ENCODE results near the gene IMPDH1. TPM values are rescaled to one million over a fixed set of nuclear protein-coding genes. Genes with fewer than 3 reads are reported as not detected.

The IMPDH1 gene
- total RNA-seq, 2 experiments from 2014 or later, result 26.5 to 27.0 TPM

GRCh38 chr7:128407751-128408708 lies 1.8 kb downstream of the IMPDH1 start:
- no peak for DNase-seq
- POLR2A ChIA-PET, result interaction anchor here (0.6 to 1.7 kb wide), 6 partner anchors 10 to 73 kb away, joined by 3 to 9 read pairs (median 4); partner anchors contain the start of genes HILPDA and RBM28

GRCh38 chr7:128407233-128407589 lies 2.6 kb downstream of the IMPDH1 start:
- no peak overlapping the region for H3K4me3 ChIP-seq (ENCODE audit: low read length)
- peaks cover 62% of the 10 kb centered on the region for H3K4me1 ChIP-seq (ENCODE audit: insufficient read depth, low read length)
- H3K27ac ChIP-seq (ENCODE audit: low read depth in 1 of 2, low read length in 2 of 2), result peak overlapping the region in 1 of 2 donors; percentile 24
- DNase-seq, result peak in 1 of 14 experiments; percentile 19
- H3K36me3 ChIP-seq (ENCODE audit: insufficient read depth, low read length), result peaks cover 2% of the 10 kb centered on the region
- no peak for TF ChIP-seq CTCF (IDR thresholded peaks at IDR 0.05)
- no peaks in the 10 kb centered on the region for H3K9me3 ChIP-seq (ENCODE audit: control insufficient read depth in 1 of 2, insufficient read depth in 1 of 2, low read length in 2 of 2)
- no peaks in the 10 kb centered on the region for H3K27me3 ChIP-seq (ENCODE audit: control insufficient read depth in 1 of 2, insufficient read depth in 2 of 2, low read length in 2 of 2)
- H3K4me3 Mint-ChIP-seq, result peak overlapping the region; percentile 87
- peaks cover 12% of the 10 kb centered on the region for H3K36me3 Mint-ChIP-seq (ENCODE audit: low read depth)
- no peak for ATAC-seq (ENCODE audit: poor library complexity)
- H3K27me3 Mint-ChIP-seq, result no peaks in the 10 kb centered on the region
- peaks cover 61% of the 10 kb centered on the region for H3K4me1 Mint-ChIP-seq (ENCODE audit: low read depth)
- intact Hi-C loops (cut with DNase I, micrococcal nuclease), result loop anchor here in 1 of 2 experiments (5.0 kb wide), 2 partner anchors 65 to 755 kb away; partner anchors contain the start of genes RBM28 and SND1
- H3K27ac Mint-ChIP-seq, result peak overlapping the region; percentile 78
- no peaks in the 10 kb centered on the region for H3K9me3 Mint-ChIP-seq
- POLR2A ChIA-PET, result interaction anchor here (0.6 to 1.5 kb wide), 2 partner anchors 48 to 63 kb away, joined by 4 to 9 read pairs; partner anchors contain the start of genes HILPDA and RBM28
- CTCF ChIA-PET, result interaction anchor here (1.4 to 3.1 kb wide), 3 partner anchors 8 to 60 kb away, joined by 4 to 9 read pairs (median 8); no protein-coding TSS in a partner anchor

More at GRCh38 chr7:128407751-128408708, 1.8 kb downstream of the IMPDH1 start:
- Mint-ChIP-seq H3K9me3 (no peaks in the 10 kb centered on the region), H3K36me3 (ENCODE audit: low read depth) (peaks cover 4% of the 10 kb centered on the region), H3K27me3 (no peaks in the 10 kb centered on the region), H3K4me1 (ENCODE audit: low read depth) (peaks cover 57% of the 10 kb centered on the region), H3K4me3 (peak overlapping the region; percentile 89), H3K27ac (peak overlapping the region; percentile 78)
- Histone ChIP-seq H3K4me1 (ENCODE audit: insufficient read depth, low read length) (peaks cover 62% of the 10 kb centered on the region), H3K36me3 (ENCODE audit: insufficient read depth, low read length) (no peaks in the 10 kb centered on the region), H3K27me3 (ENCODE audit: control insufficient read depth in 1 of 2, insufficient read depth in 2 of 2, low read length in 2 of 2) (no peaks in the 10 kb centered on the region), H3K9me3 (ENCODE audit: control insufficient read depth in 1 of 2, insufficient read depth in 1 of 2, low read length in 2 of 2) (no peaks in the 10 kb centered on the region), H3K27ac (ENCODE audit: low read depth in 1 of 2, low read length in 2 of 2) (peak overlapping the region in 1 of 2 donors; percentile 63), H3K4me3 (ENCODE audit: low read length) (peak overlapping the region; percentile 95)
- ATAC-seq (ENCODE audit: poor library complexity), result no peak
- TF ChIP-seq CTCF (IDR thresholded peaks at IDR 0.05), result no peak
- CTCF ChIA-PET, result interaction anchor here (1.4 to 3.1 kb wide), 5 partner anchors 9 to 61 kb away, joined by 4 to 14 read pairs (median 8); partner anchors contain the start of gene HILPDA
- intact Hi-C loops (cut with DNase I, micrococcal nuclease), result loop anchor here in 1 of 2 experiments (5.0 kb wide), 2 partner anchors 66 to 756 kb away; partner anchors contain the start of genes RBM28 and SND1
